ENCODE measurements around the gene GJD2. TPM values are rescaled to one million over a fixed set of nuclear protein-coding genes. Genes with fewer than 3 reads are reported as not detected.

The GJD2 gene
- under 1 TPM in 1 of 2 donors, not detected in 1; 0.02 TPM for polyA plus RNA-seq

GRCh38 chr15:34754674-34755418, at the start of gene GJD2:
TSS of gene GJD2 (minus strand) at chr15:34754998. CDS start at chr15:34754488, 510 bp downstream.
- WGBS, 2 donors = 2% methylated on average over 80 to 81 of the region's 81 CpGs
- Histone ChIP-seq H3K9me3 (ENCODE audit: control insufficient read depth in 2 of 2, insufficient read depth in 1 of 2, low read depth in 1 of 2, low read length in 1 of 2) (peaks cover 3 to 5% of the 10 kb centered on the region in 2 donors), H3K36me3 (ENCODE audit: control insufficient read depth in 2 of 2, insufficient read depth in 2 of 2, low read length in 1 of 2) (no peaks in the 10 kb centered on the region), H3K27ac (ENCODE audit: low read depth in 2 of 2, low read length in 1 of 2) (no peak within 1 kb of the TSS), H3K4me1 (ENCODE audit: control insufficient read depth in 2 of 2, insufficient read depth in 2 of 2, low read length in 1 of 2) (peaks cover 0 to 3% of the 10 kb centered on the region in 2 donors), H3K27me3 (ENCODE audit: control insufficient read depth in 1 of 2, insufficient read depth in 2 of 2, low read length in 2 of 2) (peaks cover 0 to 11% of the 10 kb centered on the region in 2 donors), H3K4me3 (ENCODE audit: low read depth in 1 of 2, low read length in 2 of 2) (peak within 1 kb of the TSS in 1 of 2 donors; percentile 32)

GRCh38 chr15:34804113-34804512, 49.3 kb upstream of the GJD2 start:
- Histone ChIP-seq H3K27me3 (ENCODE audit: control insufficient read depth in 1 of 2, insufficient read depth in 2 of 2, low read length in 2 of 2) (no peaks in the 10 kb centered on the region), H3K4me3 (ENCODE audit: low read depth in 1 of 2, low read length in 2 of 2) (no peak overlapping the region), H3K4me1 (ENCODE audit: control insufficient read depth in 2 of 2, insufficient read depth in 2 of 2, low read length in 1 of 2) (no peaks in the 10 kb centered on the region), H3K36me3 (ENCODE audit: control insufficient read depth in 2 of 2, insufficient read depth in 2 of 2, low read length in 1 of 2) (no peaks in the 10 kb centered on the region), H3K9me3 (ENCODE audit: control insufficient read depth in 2 of 2, insufficient read depth in 1 of 2, low read depth in 1 of 2, low read length in 1 of 2) (no peaks in the 10 kb centered on the region), H3K27ac (ENCODE audit: low read depth in 2 of 2, low read length in 1 of 2) (no peak overlapping the region)
- WGBS, 2 donors = 66 to 70% methylated on average over 2 of the region's 2 CpGs

- H3K27ac ChIP-seq (ENCODE audit: low read depth in 2 of 2, low read length in 1 of 2) = no peak overlapping the region
- no peaks in the 10 kb centered on the region for H3K36me3 ChIP-seq (ENCODE audit: control insufficient read depth in 2 of 2, insufficient read depth in 2 of 2, low read length in 1 of 2)
- no peaks in the 10 kb centered on the region for H3K9me3 ChIP-seq (ENCODE audit: control insufficient read depth in 2 of 2, insufficient read depth in 1 of 2, low read depth in 1 of 2, low read length in 1 of 2)
- H3K4me3 ChIP-seq (ENCODE audit: low read depth in 1 of 2, low read length in 2 of 2) = no peak overlapping the region
- H3K4me1 ChIP-seq (ENCODE audit: control insufficient read depth in 2 of 2, insufficient read depth in 2 of 2, low read length in 1 of 2) = no peaks in the 10 kb centered on the region
- no peaks in the 10 kb centered on the region for H3K27me3 ChIP-seq (ENCODE audit: control insufficient read depth in 1 of 2, insufficient read depth in 2 of 2, low read length in 2 of 2)
- 83 to 85% methylated on average over 7 of the region's 7 CpGs for WGBS, 2 donors
Observed at GRCh38 chr15:34802803-34803750, 48.3 kb upstream of the GJD2 start.

- Histone ChIP-seq H3K9me3 (ENCODE audit: control insufficient read depth in 2 of 2, insufficient read depth in 1 of 2, low read depth in 1 of 2, low read length in 1 of 2) (no peaks in the 10 kb centered on the region), H3K36me3 (ENCODE audit: control insufficient read depth in 2 of 2, insufficient read depth in 2 of 2, low read length in 1 of 2) (no peaks in the 10 kb centered on the region), H3K4me3 (ENCODE audit: low read depth in 1 of 2, low read length in 2 of 2) (no peak overlapping the region), H3K4me1 (ENCODE audit: control insufficient read depth in 2 of 2, insufficient read depth in 2 of 2, low read length in 1 of 2) (no peaks in the 10 kb centered on the region), H3K27ac (ENCODE audit: low read depth in 2 of 2, low read length in 1 of 2) (no peak overlapping the region), H3K27me3 (ENCODE audit: control insufficient read depth in 1 of 2, insufficient read depth in 2 of 2, low read length in 2 of 2) (no peaks in the 10 kb centered on the region)
- 97 to 100% methylated on average over 1 of the region's 1 CpG for WGBS, 2 donors
Observed at GRCh38 chr15:34802371-34802770, 47.6 kb upstream of the GJD2 start.

GRCh38 chr15:34799149-34800101, 44.6 kb upstream of the GJD2 start:
- Histone ChIP-seq H3K4me3 (ENCODE audit: low read depth in 1 of 2, low read length in 2 of 2) (no peak overlapping the region), H3K4me1 (ENCODE audit: control insufficient read depth in 2 of 2, insufficient read depth in 2 of 2, low read length in 1 of 2) (no peaks in the 10 kb centered on the region), H3K27ac (ENCODE audit: low read depth in 2 of 2, low read length in 1 of 2) (peak overlapping the region in 1 of 2 donors; percentile 7), H3K27me3 (ENCODE audit: control insufficient read depth in 1 of 2, insufficient read depth in 2 of 2, low read length in 2 of 2) (peaks cover 0 to 3% of the 10 kb centered on the region in 2 donors), H3K9me3 (ENCODE audit: control insufficient read depth in 2 of 2, insufficient read depth in 1 of 2, low read depth in 1 of 2, low read length in 1 of 2) (no peaks in the 10 kb centered on the region), H3K36me3 (ENCODE audit: control insufficient read depth in 2 of 2, insufficient read depth in 2 of 2, low read length in 1 of 2) (no peaks in the 10 kb centered on the region)
- WGBS, 2 donors = 27 to 28% methylated on average over 16 of the region's 16 CpGs

- Histone ChIP-seq H3K9me3 (ENCODE audit: control insufficient read depth in 2 of 2, insufficient read depth in 1 of 2, low read depth in 1 of 2, low read length in 1 of 2) (no peaks in the 10 kb centered on the region), H3K4me3 (ENCODE audit: low read depth in 1 of 2, low read length in 2 of 2) (no peak overlapping the region), H3K36me3 (ENCODE audit: control insufficient read depth in 2 of 2, insufficient read depth in 2 of 2, low read length in 1 of 2) (no peaks in the 10 kb centered on the region), H3K27ac (ENCODE audit: low read depth in 2 of 2, low read length in 1 of 2) (no peak overlapping the region), H3K27me3 (ENCODE audit: control insufficient read depth in 1 of 2, insufficient read depth in 2 of 2, low read length in 2 of 2) (peaks cover 0 to 3% of the 10 kb centered on the region in 2 donors), H3K4me1 (ENCODE audit: control insufficient read depth in 2 of 2, insufficient read depth in 2 of 2, low read length in 1 of 2) (no peaks in the 10 kb centered on the region)
- 49 to 62% methylated on average over 5 of the region's 5 CpGs for WGBS, 2 donors
Observed at GRCh38 chr15:34796847-34797435, 42.1 kb upstream of the GJD2 start.

- Histone ChIP-seq H3K27me3 (ENCODE audit: control insufficient read depth in 1 of 2, insufficient read depth in 2 of 2, low read length in 2 of 2) (peaks cover 0 to 3% of the 10 kb centered on the region in 2 donors), H3K27ac (ENCODE audit: low read depth in 2 of 2, low read length in 1 of 2) (no peak within 1 kb of the TSS), H3K4me3 (ENCODE audit: low read depth in 1 of 2, low read length in 2 of 2) (no peak within 1 kb of the TSS)
Observed at GRCh38 chr15:34795267-34796081, 40.7 kb upstream of the GJD2 start, which contains the start of gene ACTC1. TSS of gene ACTC1 (minus strand) at chr15:34795549. CDS start at chr15:34794808, 741 bp downstream.

GRCh38 chr15:34794590-34795206, 39.9 kb upstream of the GJD2 start:
- Histone ChIP-seq H3K36me3 (ENCODE audit: control insufficient read depth in 2 of 2, insufficient read depth in 2 of 2, low read length in 1 of 2) (no peaks in the 10 kb centered on the region), H3K27me3 (ENCODE audit: control insufficient read depth in 1 of 2, insufficient read depth in 2 of 2, low read length in 2 of 2) (peaks cover 0 to 3% of the 10 kb centered on the region in 2 donors), H3K9me3 (ENCODE audit: control insufficient read depth in 2 of 2, insufficient read depth in 1 of 2, low read depth in 1 of 2, low read length in 1 of 2) (no peaks in the 10 kb centered on the region), H3K4me3 (ENCODE audit: low read depth in 1 of 2, low read length in 2 of 2) (no peak overlapping the region), H3K27ac (ENCODE audit: low read depth in 2 of 2, low read length in 1 of 2) (no peak overlapping the region), H3K4me1 (ENCODE audit: control insufficient read depth in 2 of 2, insufficient read depth in 2 of 2, low read length in 1 of 2) (no peaks in the 10 kb centered on the region)
- WGBS, 2 donors = 26 to 28% methylated on average over 33 of the region's 33 CpGs

More at GRCh38 chr15:34795267-34796081, 40.7 kb upstream of the GJD2 start, which contains the start of gene ACTC1:
- H3K4me1 ChIP-seq (ENCODE audit: control insufficient read depth in 2 of 2, insufficient read depth in 2 of 2, low read length in 1 of 2) = no peaks in the 10 kb centered on the region
- H3K36me3 ChIP-seq (ENCODE audit: control insufficient read depth in 2 of 2, insufficient read depth in 2 of 2, low read length in 1 of 2) = no peaks in the 10 kb centered on the region
- H3K9me3 ChIP-seq (ENCODE audit: control insufficient read depth in 2 of 2, insufficient read depth in 1 of 2, low read depth in 1 of 2, low read length in 1 of 2) = no peaks in the 10 kb centered on the region
- WGBS, 2 donors = 9% methylated on average over 36 to 44 of the region's 44 CpGs
